GM23248 (cell line): ENCODE results near the gene ARHGEF11. TPM values are rescaled to one million over a fixed set of nuclear protein-coding genes. Genes with fewer than 3 reads are reported as not detected.
A peak's percentile ranks its signal among the peaks of the same experiment; 100 is the strongest.

Experiments used
- DNase-seq: peaks from one replicate; pipeline ENCODE4 v3.0.0-alpha.2; 2015
- H2AFZ ChIP-seq: fragments of 200-600 bp; sonication (generic); 2 replicates; pipeline ENCODE4 v1.6.1; 2016; ENCODE audit warnings: antibody characterized with exemption
- H3F3A ChIP-seq: fragments of 200-600 bp; sonication (generic); 2 replicates; pipeline ENCODE4 v1.6.1; 2016; ENCODE audit warnings: mild to moderate bottlenecking, antibody characterized with exemption, mixed run types; ENCODE audit not compliant: insufficient read depth
- H3K27ac ChIP-seq: fragments of 200-600 bp; sonication (generic); 2 replicates; pipeline ENCODE4 v1.5.1; 2016; ENCODE audit warnings: mild to moderate bottlenecking
- H3K27me3 ChIP-seq: fragments of 200-600 bp; sonication (generic); replicated peaks from 2 replicates; pipeline ENCODE4 v1.6.1; 2016; ENCODE audit warnings: mild to moderate bottlenecking; ENCODE audit not compliant: insufficient read depth
- H3K36me3 ChIP-seq: fragments of 200-600 bp; sonication (generic); 2 replicates; pipeline ENCODE4 v1.6.1; 2016; ENCODE audit warnings: low read depth, mild to moderate bottlenecking
- H3K4me1 ChIP-seq: fragments of 200-600 bp; sonication (generic); 2 replicates; pipeline ENCODE4 v1.6.1; 2016; ENCODE audit warnings: mild to moderate bottlenecking; ENCODE audit not compliant: insufficient read depth
- H3K4me2 ChIP-seq: fragments of 200-600 bp; sonication (generic); one replicate; pipeline ENCODE4 v1.6.1; 2016; ENCODE audit warnings: mild to moderate bottlenecking; ENCODE audit not compliant: unreplicated experiment
- H3K4me3 ChIP-seq: fragments of 200-600 bp; sonication (generic); 2 replicates; pipeline ENCODE4 v1.5.1; 2016; ENCODE audit warnings: mild to moderate bottlenecking
- H3K79me2 ChIP-seq: fragments of 200-600 bp; sonication (generic); 2 replicates; pipeline ENCODE4 v1.6.1; 2016; ENCODE audit warnings: mild to moderate bottlenecking; ENCODE audit not compliant: insufficient read depth
- H3K9ac ChIP-seq: fragments of 200-600 bp; sonication (generic); 2 replicates; pipeline ENCODE4 v1.6.1; 2016; ENCODE audit warnings: mild to moderate bottlenecking
- H3K9me2 ChIP-seq: fragments of 200-600 bp; sonication (generic); 2 replicates; pipeline ENCODE4 v1.6.1; 2016; ENCODE audit warnings: mixed run types, mild to moderate bottlenecking, moderate library complexity; ENCODE audit not compliant: insufficient read depth
- H3K9me3 ChIP-seq: fragments of 200-600 bp; sonication (generic); one replicate; pipeline ENCODE4 v1.6.1; 2017; ENCODE audit warnings: low read depth
- H4K20me1 ChIP-seq: fragments of 200-600 bp; sonication (generic); 2 replicates; pipeline ENCODE4 v1.6.0; 2016; ENCODE audit not compliant: insufficient read depth
- EZH2 ChIP-seq: fragments of 200-600 bp; sonication (generic); IDR thresholded peaks from 2 replicates; pipeline ENCODE4 v1.6.1; 2018; ENCODE audit warnings: antibody characterized with exemption, mild to moderate bottlenecking; ENCODE audit not compliant: insufficient read depth, poor library complexity, severe bottlenecking
- EZH2phosphoT487 ChIP-seq: fragments of 200-600 bp; sonication (generic); IDR thresholded peaks from 2 replicates; pipeline ENCODE4 v1.6.1; 2018; ENCODE audit warnings: antibody characterized with exemption, moderate library complexity, mild to moderate bottlenecking, low read depth; ENCODE audit not compliant: insufficient read depth
- WGBS, 2 experiments: methylation state at CpG; one replicate each; pipeline ENCODE4 v1.1.6; 2015 to 2017; ENCODE audit warnings: low lambda C conversion rate in 2 of 2, low coverage in 1 of 2; ENCODE audit errors: missing lambda C conversion rate in 2 of 2; 5-methylcytosine and 5-hydroxymethylcytosine counted together
- in situ Hi-C: fragments of 300-500 bp; cut with MboI; formaldehyde crosslinking; loops from 2 replicates; pipeline ENCODE4 v1.15.0; 2020
- polyA plus RNA-seq: library from polyadenylated mRNA; unstranded; fragments of >200 nt; fragmentation: Nextera tagmentation; extraction: Ambion mirVana; gene quantifications from 2 replicates; pipeline ENCODE4 v1.2.1, GENCODE V29; 2016
- total RNA-seq: library from RNA; depleted of rRNA; stranded (reverse); fragments of >200 nt; shearing (Covaris generic); gene quantifications from 2 replicates; pipeline ENCODE4 v1.2.3, GENCODE V29; 2014

ARHGEF11 gene
- total and polyA plus RNA-seq, 2 experiments from 2014 or later: 13.3 to 23.0 TPM

- Histone ChIP-seq H3K36me3 (no peaks in the 10 kb centered on the region), H3K27me3 (no peaks in the 10 kb centered on the region), H3K9me2 (no peaks in the 10 kb centered on the region), H3F3A (peaks cover 27% of the 10 kb centered on the region), H3K9me3 (no peaks in the 10 kb centered on the region), H3K4me1 (peaks cover 35% of the 10 kb centered on the region), H3K4me3 (no peak overlapping the region), H3K4me2 (no peak overlapping the region), H3K27ac (no peak overlapping the region), H3K9ac (no peak overlapping the region), H2AFZ (no peak overlapping the region), H4K20me1 (no peaks in the 10 kb centered on the region), H3K79me2 (no peaks in the 10 kb centered on the region)
- 80 to 84% methylated on average over 4 of the region's 4 CpGs for WGBS, 2 experiments
- DNase-seq: no peak
- no peak for TF ChIP-seq EZH2
- no peak for TF ChIP-seq EZH2phosphoT487
- in situ Hi-C loops: no loop called here
Observed at GRCh38 chr1:156895455-156895812, 150.1 kb downstream of the ARHGEF11 start.

- no peak for DNase-seq
- Histone ChIP-seq H3K9me3 (no peaks in the 10 kb centered on the region), H2AFZ (no peak overlapping the region), H3K36me3 (no peaks in the 10 kb centered on the region), H3K9ac (no peak overlapping the region), H3K27me3 (no peaks in the 10 kb centered on the region), H3K79me2 (no peaks in the 10 kb centered on the region), H3K4me3 (no peak overlapping the region), H3F3A (peaks cover 30% of the 10 kb centered on the region), H3K27ac (no peak overlapping the region), H3K9me2 (no peaks in the 10 kb centered on the region), H3K4me1 (peaks cover 35% of the 10 kb centered on the region), H3K4me2 (no peak overlapping the region), H4K20me1 (no peaks in the 10 kb centered on the region)
- WGBS, 2 experiments: 88 to 90% methylated on average over 11 to 12 of the region's 12 CpGs
- in situ Hi-C loops: no loop called here
- TF ChIP-seq EZH2 (no peak), EZH2phosphoT487 (no peak)
Observed at GRCh38 chr1:156894711-156895454, 150.7 kb downstream of the ARHGEF11 start.

- TF ChIP-seq EZH2phosphoT487 (no peak), EZH2 (no peak)
- no peak overlapping the region for H3K9ac ChIP-seq
- H4K20me1 ChIP-seq: no peaks in the 10 kb centered on the region
- 76 to 87% methylated on average over 5 of the region's 5 CpGs for WGBS, 2 experiments
- H3F3A ChIP-seq: peaks cover 30% of the 10 kb centered on the region
- H3K4me2 ChIP-seq: no peak overlapping the region
- peaks cover 35% of the 10 kb centered on the region for H3K4me1 ChIP-seq
- H3K9me3 ChIP-seq: no peaks in the 10 kb centered on the region
- no peaks in the 10 kb centered on the region for H3K9me2 ChIP-seq
- DNase-seq: no peak
- H3K79me2 ChIP-seq: no peaks in the 10 kb centered on the region
- H3K27ac ChIP-seq: no peak overlapping the region
- H3K27me3 ChIP-seq: no peaks in the 10 kb centered on the region
- H2AFZ ChIP-seq: no peak overlapping the region
- H3K36me3 ChIP-seq: no peaks in the 10 kb centered on the region
- in situ Hi-C loops: no loop called here
- no peak overlapping the region for H3K4me3 ChIP-seq
Observed at GRCh38 chr1:156894001-156894400, 151.5 kb downstream of the ARHGEF11 start.

GRCh38 chr1:156893048-156893953 lies 152.2 kb downstream of the ARHGEF11 start, which contains the start of gene PEAR1:
Gene PEAR1, plus strand, starts transcription at chr1:156893718. Its CDS starts 10,209 bp downstream, at chr1:156903927.
- H3F3A ChIP-seq: peaks cover 30% of the 10 kb centered on the region
- peak within 1 kb of the TSS; percentile 86 for H3K4me2 ChIP-seq
- no peaks in the 10 kb centered on the region for H3K79me2 ChIP-seq
- H3K27ac ChIP-seq: no peak within 1 kb of the TSS
- H3K27me3 ChIP-seq: no peaks in the 10 kb centered on the region
- 0 out of 2 replicates have a peak within 1 kb of the TSS, but pooled peaks have one; percentile 32 for H3K9ac ChIP-seq
- H2AFZ ChIP-seq: peak within 1 kb of the TSS; percentile 71
- WGBS, 2 experiments: 47 to 54% methylated on average over 31 to 60 of the region's 60 CpGs
- in situ Hi-C loops: no loop called here
- TF ChIP-seq EZH2phosphoT487 (no peak), EZH2 (no peak)
- no peaks in the 10 kb centered on the region for H3K9me3 ChIP-seq
- peaks cover 31% of the 10 kb centered on the region for H3K4me1 ChIP-seq
- no peaks in the 10 kb centered on the region for H3K9me2 ChIP-seq
- peak within 1 kb of the TSS; percentile 59 for H3K4me3 ChIP-seq
- no peaks in the 10 kb centered on the region for H3K36me3 ChIP-seq
- no peak for DNase-seq
- no peaks in the 10 kb centered on the region for H4K20me1 ChIP-seq
